Measurements from ENCODE around the gene EMP1.

EMP1 gene

DNA sequence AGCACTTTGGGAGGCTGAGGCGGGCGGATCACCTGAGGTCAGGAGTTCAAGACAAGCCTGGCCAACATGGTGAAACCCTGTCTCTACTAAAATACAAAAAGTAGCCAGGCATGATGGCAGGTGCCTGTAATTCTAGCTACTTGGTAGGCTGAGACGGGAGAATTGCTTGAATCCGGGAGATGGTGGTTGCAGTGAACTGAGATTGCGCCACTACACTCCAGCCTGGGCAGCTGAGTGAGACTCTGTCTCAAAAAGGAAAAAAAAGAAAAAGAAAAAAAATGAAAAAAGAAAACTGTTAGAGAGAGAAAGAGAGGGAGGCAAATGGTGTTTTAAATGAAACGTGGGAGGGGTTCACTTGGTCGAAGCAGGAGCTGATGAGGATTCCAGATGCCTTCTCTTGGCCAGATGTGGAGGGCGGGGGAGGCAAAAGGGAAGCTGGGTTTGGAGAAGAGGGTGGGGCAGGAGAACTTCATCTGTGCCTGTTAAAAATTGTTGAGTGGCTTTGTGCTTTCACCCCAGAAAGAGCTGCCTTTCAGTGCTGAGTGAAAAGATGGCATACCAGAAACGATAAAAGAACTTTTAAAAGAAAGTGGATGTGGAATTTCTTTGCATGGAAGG is 1.1 kb downstream of the EMP1 start:
- peak; percentile 51 for DNase-seq (ENCODE audit: low spot score)

DNA sequence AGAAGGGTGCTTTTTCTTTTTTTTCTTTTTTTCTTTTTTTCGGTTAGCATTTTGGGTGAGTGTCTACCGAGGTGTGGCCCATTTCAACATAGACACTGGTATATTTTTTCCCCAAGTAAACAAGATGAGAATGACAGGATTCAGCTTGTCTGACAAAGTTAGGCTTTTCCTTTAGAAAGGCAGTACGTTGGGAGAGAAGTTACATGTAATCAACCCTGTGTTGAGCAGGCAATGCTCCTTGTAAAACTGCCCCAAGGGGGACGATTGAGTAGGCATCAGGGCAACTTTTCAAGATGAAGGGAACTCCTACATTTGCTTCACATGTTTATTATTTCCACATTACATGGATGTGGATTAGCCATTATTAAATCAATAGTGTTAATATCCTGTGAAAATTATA is 1.7 kb downstream of the EMP1 start:
- no peak for DNase-seq (ENCODE audit: low spot score)

DNA sequence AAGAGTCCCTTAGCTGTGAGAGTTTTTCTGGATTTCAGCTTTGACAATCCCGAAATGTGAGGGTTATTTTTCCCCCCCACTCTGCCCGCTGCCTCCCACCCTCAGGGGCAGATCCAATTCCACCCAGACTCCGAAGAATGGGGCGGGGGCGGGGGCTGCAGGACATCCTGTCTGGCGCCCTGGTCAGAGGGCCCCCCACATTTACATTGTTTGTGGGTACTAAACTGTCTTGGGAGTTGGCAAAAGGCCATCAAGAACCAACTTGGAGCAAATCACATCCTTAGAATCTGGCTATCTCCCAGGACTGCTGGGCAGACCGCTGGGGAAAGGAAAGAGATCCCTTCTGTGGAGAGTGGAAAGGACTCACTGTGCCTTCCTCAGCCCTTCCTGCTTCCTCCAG is 2.4 kb downstream of the EMP1 start:
- DNase-seq (ENCODE audit: low spot score) = peak; percentile 80

DNA sequence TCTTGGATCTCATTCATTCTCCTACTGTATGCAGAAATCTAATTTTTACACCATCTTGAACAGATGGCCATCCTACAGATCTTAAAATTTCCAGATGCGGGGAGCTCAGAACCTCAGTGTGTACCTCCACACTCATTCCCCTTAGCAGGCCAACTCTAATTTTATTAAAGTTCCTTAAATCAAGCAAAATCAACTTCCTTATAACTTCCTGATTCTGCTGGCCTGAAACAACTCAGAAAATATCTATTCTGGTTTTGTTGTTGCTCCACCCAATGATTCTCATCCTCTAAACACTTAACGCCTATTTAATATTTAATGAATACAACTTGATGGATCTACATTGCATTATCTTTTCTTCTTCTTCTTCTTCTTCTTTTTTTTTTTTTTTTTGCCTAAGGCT is 3.1 kb downstream of the EMP1 start:
- no peak for DNase-seq (ENCODE audit: low spot score)

DNA sequence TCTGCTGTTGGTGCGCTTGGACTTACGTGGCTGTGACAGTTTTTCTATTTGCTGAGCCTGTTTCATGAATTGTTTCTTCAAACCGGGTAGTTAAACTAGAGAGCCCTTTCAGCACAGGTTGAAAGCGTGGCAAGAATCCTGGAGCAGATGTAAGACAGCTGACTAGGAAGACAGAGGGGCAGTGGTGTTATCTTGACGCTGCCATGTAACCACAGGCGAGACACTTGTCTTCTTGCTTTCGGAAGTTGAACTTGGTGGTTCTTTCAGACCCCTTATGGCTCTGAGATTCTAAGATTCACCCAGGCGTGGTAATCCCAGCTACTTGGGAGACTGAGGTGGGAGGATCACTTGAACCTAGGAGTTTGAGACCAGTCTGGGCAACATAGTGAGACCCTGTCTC is 4.3 kb downstream of the EMP1 start:
- DNase-seq (ENCODE audit: low spot score) = no peak

DNA sequence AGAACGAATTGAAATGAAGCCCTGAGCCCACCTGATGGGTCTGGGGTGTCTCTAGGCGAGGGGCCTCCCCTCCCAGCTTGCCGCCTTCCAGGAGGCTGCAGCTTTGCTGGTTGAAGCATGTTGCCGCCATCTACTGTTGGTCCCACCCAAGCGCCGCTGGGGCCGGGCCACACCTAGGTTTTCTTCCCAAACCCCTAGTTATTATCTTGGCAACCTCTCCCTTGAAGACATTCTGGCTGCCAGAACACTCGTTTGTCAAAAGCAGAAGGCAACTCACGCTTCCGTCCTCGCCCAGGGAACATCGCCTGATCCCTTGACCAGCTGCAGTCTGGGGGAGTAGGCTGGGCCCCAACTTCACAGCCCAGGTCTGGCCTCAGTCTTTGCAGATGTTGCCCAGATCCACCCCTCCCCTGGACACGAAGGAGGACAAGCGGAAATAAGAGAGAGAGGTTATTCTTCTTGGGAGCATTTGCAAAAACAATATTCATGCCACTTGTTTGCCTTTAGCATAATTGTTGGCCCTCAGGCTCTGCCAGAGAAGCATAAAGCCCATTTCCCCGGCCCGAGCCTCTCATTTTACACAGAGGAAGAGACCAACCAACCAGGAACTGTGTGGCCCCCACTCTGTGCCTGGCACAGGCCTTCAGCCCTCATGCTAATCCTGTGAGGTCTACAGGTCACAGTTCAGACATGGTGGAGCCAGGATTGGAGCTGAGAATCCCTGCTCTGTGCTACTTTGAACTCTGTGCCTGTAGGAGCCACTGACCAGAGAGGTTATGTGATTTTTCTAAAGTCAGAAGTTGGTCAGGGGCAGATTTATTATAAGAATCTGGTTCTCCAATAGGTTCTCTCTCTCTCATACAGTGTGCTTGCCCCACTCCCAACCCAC is 6.8 kb downstream of the EMP1 start:
- peak; percentile 52 for DNase-seq (ENCODE audit: low spot score)

DNA sequence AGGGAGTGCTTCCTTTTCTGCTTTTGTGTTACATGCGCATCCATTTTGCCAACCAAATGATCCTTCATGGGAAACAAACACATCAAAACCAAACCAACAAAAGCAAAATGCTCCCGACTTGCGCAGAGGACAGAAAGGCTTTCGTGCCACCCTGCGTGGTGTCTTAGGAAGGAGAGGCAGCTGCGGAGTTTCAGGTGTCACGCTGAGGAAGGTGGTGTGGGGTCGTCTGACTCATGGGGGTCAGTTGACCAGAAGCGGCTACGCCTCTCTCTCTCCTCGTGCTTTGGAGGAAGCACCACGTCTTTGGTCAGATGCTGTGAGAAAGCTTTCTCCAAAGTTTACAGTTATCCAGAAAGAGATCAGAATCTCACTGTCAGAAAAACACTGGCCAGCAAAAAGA is 7.9 kb downstream of the EMP1 start:
- peak; percentile 63 for DNase-seq (ENCODE audit: low spot score)

DNA sequence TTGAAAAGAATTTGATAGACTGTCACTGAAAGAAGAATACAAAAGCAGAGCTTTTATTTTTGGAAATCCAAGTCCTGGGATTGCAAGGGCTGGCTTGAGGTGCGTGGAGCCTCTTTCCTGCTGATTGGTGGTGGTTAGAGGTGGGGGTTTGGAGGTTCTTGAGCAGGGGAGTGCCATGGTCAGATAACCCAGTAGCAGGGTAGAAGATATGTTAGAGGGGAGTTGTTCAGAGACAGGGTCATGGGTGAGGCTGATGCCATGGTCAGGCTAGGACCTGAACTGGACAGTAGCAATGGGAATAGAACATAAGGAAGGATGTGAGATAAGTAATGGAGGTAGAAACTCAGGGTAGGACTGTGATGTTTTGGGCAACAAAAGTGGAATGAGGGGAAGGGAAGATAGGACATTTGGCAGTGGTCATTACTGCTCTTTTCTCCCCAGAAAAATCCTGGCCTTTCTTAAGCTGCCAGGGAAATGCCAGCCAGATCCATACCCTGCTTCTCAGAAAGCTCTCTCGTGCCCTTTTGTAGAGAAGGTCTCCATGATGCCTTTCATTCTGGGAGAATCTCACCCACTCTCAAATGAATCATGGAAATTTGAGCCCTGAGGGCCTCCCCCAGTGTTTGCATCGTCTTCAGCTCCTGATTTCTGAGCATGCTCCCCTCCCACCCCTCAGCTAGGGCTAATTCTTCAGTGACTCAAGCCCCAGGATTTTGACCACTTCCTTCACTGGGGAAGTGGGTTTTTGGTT is 9.5 kb downstream of the EMP1 start:
- peak; percentile 97 for DNase-seq (ENCODE audit: low spot score)

DNA sequence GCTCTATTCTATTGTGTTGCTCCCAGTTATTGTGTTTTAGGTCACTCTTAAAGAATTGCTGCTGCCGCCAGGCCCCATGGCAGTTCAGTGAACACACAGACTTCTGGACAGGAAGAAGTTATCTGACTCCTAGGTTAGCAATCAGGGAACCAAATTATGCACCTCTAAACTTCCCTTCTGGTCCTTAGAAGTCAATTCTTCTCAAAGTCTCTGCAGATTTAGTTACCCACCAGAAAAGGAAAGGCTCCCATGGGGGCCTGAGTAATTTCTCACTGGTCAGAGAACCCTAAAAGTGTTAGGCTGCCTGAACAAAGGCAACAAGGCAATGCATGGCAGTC is 10.0 kb downstream of the EMP1 start:
- DNase-seq (ENCODE audit: low spot score) = no peak

DNA sequence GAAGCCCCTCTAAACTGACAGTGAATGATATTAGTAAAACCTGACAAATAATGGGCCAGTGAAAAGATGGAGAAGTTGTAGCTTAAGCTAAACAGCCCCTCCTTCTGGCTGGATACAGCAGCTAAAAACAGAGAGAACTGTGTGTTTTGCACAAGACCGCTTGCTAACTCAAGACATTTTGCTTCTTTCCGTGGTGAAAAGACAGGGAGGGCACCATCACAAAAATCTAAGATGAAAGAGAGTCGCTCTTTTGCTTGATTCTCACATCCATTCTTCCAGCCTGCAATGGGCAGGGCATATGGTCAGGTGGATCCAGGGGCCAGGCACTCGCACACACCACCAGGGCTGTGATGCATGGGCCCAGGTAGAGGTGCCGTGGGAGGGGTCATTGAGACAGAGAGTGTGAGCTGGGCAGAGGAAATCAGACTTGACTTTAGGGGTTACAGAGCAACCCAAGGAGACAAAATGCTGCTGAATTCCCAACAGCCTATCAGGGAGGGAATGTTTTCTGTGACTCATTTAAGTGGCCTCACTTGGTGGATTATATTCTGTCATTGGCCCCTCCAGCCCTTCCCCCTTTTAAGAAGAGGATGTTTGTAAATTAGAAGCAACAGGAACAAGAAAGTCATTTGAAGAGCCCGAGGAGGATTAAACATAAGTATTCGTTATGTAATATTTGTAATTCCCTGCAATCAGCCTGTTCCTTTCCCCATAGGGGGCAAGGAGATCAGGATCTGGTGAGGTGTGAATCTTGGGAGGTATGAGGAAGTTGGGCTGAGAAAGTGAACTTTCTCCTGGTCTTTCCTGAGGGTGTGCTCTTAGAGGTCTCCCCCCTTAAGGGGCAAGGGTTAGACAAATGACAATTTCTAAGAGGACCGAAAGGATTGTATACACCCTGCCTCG is 12.3 kb downstream of the EMP1 start:
- DNase-seq (ENCODE audit: low spot score) = no peak

DNA sequence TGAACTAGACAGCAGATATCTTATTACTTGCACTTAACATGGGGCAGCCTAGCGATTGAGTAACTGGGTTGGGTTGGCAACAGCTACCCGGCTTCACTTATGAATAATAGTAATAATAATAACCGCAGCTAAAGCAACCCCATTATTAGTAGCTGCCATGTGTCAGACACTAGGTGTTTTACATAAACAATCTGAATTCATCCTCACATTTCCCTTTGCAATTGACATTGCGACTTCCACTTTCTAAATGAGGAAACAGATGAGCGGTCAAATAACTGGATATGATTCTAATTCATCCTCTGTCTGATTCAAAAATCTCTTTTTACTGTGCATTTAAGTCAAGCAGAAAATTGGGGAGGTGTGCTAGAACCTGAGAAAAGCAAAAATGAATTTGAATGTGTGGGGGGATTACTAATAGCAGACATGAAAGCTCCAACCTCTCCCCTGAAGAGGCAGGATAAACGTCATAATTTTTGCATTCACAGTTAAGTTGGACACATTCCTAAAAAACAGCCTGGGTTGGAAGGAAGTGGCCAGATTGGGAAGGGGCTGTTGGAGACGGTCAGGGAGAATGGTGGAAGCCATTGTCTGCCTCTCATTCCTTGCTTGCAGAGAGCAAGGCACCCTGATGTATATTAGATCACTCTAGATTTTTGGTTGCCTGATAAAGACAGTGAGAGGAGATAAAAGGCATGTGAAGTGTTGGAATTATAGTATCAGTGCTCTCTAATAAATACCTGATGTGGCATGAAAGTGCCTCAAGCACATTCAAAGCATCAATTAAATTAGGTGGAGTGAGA is 13.1 kb downstream of the EMP1 start:
- no peak for DNase-seq (ENCODE audit: low spot score)

DNA sequence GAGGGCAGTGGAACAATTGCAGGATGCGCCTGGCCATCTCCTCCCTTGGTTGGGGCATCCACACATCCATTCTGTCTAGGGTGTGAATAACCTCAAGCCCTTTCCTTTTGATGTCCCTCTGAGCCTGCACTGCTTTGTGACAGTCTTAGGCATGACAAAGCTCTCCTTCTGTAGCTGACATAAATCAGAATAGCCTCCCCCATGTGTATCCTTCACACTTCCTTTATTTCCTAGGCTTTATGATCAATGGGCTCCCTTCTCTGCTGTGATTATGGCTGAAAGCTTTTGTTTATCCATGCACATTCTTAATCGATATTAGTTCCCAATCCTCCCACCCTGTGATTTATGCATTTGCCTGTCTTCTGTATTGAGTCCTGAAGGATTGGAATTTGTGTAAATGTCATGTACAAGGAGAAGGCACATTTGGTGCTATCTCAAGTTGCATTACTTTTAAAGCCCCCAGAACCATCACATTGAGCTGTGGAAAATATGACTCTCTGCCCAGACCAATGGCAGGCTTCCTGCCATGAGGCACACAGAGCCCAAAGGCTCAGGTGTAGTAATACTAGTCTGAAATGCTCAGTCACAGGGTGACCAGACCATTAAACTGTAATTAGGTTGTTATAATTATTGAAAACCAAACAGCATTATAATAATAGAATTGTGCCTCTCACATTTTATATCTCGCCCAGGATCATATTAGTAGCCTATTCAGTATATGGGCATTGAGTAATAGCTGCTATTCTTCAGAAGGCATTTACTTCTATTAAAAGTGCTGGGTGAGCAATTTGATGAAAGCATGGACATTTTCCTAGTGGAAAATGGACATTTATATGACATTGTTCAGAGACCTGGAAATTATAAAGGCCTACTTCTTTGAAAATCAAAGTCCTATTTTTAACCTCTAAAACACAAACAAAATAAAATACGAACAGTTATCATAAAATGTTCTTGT is 14.0 kb downstream of the EMP1 start:
- DNase-seq (ENCODE audit: low spot score) = no peak

DNA sequence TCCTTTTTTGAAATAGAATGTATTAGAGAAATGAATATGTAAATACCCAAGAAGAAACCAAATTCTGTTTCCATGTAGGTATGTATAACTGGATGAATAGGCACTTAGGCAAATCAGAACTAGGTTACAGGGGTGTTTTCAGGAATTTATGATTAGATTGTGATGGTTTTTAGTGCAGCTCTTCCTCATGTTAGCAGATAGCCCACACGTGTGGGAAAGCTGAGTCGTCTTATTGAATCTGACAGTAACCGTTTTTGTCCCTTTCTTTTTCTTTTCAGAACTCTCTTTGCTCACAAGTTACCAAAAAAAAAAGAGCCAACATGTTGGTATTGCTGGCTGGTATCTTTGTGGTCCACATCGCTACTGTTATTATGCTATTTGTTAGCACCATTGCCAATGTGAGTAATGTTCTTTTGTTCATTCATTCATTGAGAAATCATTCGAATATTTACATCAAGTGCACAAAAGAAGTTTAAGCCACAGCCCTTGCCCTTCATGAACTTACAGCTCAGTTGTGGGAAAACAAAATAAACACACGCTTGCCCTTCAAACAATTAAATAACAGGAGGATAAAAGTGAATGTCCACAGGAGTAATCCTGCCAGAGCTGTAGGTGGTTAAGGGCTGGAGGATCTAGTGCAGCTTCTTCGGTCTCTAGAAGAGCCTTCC is 14.8 kb downstream of the EMP1 start:
- no peak for DNase-seq (ENCODE audit: low spot score)

DNA sequence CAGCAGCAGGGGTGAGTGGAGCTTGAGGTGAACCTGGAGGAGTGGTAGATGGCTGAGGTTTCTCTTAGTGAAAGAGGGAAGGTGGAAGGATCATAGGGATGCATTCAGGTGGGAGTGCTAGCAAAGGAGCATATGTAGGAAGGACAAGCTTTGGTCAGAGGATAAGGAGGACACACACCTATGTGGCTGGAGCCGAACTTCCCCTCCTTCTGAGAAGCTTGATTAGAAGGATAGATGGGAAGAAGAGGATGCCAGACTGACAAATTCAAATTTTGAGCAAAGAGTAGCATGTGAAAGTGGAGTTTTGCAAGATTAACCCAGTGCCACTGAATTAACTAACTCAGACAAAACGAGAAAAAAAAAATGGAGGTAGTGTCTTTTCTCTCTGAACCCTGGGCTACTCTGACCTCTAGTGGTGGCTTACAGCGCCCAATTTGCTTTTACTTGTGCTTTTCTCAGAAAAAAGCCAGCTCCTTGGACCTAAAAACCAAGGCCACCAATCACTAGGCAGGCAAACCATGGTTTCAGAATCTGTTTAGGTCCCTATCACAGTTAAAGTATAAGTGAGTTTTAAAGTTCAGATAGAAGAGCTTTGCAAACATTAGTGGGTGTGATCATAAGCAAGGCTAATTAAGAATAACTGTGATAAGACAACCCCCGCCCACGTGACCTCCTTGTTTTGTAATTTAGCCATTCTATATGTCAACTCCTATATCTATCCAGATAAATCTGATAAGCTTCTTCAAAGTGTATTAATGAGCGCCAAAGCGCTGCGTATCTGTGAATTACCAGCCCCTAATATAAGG is 15.5 kb downstream of the EMP1 start:
- DNase-seq (ENCODE audit: low spot score) = no peak

DNA sequence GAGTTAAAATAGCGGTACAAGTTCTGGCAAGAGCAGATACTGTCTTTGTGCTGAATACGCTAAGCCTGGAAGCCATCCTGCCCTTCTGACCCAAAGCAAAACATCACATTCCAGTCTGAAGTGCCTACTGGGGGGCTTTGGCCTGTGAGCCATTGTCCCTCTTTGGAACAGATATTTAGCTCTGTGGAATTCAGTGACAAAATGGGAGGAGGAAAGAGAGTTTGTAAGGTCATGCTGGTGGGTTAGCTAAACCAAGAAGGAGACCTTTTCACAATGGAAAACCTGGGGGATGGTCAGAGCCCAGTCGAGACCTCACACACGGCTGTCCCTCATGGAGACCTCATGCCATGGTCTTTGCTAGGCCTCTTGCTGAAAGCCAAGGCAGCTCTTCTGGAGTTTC is 18.5 kb downstream of the EMP1 start:
- DNase-seq (ENCODE audit: low spot score) = no peak

DNA sequence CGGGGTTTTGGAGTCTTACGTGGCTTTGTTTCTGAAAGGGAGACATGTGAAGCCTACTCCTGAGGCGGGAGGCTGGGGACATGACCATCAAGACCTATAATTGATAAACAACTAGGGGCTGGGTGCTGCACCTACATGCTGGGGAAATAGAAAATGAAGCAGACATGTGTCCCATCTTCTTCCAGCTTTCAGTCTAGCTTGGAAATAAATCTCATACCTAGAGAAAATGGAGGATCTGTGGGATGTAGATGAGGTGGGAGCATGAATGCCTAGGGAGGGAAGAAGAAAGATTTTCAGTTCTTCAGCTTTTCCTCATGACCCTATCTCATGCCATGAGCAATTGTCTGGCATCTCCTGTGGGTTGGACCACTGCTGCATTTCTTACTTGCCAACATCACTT is 22.1 kb downstream of the EMP1 start:
- DNase-seq (ENCODE audit: low spot score) = no peak

DNA sequence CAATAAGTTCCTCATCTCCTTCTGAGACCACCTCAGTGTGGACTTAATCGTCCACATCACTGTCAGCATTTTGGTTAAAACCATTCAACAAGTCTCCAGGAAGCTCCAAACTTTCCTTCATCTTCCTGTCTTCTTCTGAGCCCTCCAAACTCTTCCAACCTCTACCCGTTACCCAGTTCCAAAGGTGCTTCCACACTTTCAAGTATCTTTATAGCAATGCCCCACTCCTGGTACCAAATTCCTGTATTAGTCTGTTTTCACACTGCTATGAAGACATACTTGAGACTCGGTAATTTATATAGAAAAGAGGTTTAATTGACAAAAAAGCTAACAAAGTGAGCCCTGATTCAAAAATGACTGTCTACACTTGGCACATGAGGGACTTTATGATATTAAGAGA is 22.8 kb downstream of the EMP1 start:
- no peak for DNase-seq (ENCODE audit: low spot score)

DNA sequence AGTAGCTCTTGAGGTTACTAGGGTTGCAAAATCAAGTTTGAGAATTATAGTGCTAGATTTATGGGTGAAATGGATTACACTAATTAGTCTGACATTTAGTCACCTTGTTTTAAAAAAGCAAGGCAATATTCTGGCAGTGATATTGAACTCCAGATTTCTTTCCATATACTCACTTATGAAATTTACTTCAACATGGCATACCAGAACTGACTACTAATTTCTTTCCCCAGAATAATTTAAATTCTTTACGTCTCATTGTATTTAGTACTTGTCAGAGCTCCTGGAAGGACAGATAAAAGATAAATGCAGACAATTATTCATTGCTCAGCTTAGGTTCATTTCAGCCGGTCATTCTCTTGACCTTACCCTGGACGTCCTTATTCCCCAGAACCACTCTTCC is 24.3 kb downstream of the EMP1 start:
- no peak for DNase-seq (ENCODE audit: low spot score)

DNA sequence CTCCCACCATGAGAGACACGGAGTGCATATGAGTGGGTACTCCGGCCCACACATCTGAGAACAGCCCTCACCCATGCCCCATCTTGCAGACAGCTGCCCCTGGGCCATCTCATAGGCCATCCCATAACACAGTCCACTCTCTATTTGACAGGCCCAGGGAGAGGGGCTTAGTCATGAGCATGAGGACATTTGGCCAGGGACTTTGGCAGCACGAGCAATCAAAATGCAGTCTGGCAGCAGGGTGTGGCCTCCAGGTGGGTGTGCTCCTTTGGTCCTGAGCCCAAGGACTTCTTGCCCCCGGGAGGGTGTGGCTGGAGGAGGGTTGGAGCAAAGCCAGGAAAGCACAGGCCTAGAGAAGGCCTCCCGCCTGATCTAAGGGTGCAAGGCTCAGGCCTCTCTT is 25.6 kb downstream of the EMP1 start:
- DNase-seq (ENCODE audit: low spot score) = no peak

Data from kidney capillary endothelial cell (primary cell).